GM21360 (cell line): ENCODE data around the gene CAMK1G.

Experiments used
- ATAC-seq: cut with Tn5 transposase; IDR thresholded peaks from one replicate; pipeline ENCODE4 v1.9.1; 2021; ENCODE audit warnings: mild to moderate bottlenecking, moderate library complexity; ENCODE audit not compliant: unreplicated experiment

CAMK1G gene

DNA sequence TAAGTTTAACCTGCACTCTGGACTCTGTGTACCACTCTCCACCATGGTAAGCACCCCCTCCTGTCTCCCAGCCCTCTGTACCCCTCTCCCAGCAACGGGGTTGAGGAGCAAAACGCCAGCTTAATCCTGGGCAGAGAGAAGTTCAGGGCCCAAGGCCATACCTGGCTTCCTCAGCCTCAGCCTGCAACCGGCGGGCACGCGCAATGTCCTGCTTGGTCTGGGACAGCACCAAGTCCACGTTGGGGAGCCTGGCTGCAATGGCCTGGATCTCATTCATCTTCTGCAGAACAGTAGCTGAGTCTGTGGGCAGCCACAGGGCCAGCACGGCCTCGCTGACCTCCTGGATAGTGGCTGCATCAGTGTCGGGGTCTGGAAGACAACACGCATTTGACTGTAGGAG is 34.8 kb downstream of the CAMK1G start:
- no peak for ATAC-seq

DNA sequence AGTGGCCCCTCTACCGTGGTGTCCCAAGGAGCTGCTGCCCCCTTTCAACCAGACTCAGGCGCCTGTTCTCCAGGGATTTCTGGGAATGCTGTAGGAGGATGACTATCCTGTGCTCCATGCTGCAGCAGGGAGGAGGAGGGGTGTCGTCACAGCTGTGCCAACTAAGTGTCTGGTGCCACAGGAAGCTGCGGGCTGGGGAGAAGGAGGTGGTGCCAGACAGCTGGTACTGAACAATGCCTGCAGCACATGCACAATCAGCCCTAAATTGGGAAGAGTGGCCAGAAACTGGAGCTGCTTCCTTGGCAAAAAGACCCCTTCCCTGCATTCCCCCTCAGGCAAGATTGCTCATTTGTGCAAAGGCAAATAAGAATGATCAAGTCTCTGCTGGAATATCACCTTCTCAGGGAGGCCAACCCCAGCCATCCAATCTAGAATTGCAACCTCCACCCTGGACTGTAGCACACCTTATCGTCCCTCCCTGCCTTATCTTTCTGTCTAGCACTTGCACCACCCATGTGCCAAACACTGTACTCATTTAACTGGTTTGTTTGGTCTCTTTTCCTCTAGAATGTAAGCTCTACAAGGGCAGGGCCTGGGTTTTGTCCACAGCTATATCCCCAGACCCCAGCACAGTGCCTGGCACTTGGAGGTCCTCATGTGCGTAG is 35.4 kb downstream of the CAMK1G start:
- no peak for ATAC-seq

DNA sequence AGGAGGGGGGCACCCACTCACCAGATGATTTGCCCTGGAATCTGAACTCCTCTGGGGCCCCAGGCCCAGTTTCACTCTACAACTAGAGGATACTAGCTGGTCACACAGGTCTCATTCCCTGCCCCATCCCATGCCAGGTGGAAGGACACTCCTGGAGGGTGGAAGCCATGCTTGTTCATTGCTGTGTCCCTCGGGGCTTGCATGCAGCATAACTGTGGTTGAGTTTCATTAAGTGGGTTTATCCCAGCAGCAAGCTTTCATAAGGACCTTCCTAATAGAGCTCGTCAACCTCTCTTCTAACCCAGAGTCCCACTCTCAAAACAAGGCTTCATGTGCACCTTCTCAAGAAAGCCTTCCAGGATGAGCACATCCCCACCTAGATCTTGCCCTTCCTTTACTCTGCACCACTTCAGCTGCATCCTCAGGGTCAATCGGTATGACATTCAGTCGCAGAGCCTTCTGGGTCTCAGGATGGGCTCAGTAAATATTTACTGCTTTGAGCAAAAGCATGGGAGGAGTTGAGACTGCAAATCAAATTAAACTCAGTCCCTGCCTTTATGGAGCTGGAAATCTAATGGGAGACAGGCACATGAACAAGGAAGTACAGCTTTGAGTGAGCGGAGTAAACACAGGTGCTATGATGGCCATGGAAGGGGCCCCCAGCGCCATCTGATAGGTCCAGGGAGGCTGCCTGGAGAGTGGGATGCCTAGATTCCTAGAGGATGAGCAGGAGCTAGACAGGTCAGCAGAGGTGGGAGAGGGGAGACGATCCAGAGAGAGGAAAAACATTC is 36.4 kb downstream of the CAMK1G start:
- no peak for ATAC-seq

DNA sequence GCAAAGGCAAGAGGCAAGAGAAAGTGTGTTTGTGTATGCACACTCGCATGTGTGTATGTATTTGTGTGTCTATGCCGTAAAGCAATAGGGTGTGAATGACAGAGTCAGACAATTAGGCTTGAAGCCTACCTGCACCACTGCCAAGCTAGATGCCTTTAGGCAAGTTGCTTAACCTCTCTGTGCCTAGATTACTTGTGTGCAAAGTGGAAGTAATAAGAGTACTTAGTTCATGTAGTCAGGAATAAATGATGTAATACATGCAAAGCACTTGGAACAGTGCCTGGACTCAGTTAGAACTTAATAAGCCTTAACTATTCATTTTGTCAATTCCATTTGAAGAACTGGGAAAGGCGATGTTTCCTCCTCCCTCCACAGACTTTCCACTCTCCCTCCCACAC is 37.0 kb downstream of the CAMK1G start:
- no peak for ATAC-seq

DNA sequence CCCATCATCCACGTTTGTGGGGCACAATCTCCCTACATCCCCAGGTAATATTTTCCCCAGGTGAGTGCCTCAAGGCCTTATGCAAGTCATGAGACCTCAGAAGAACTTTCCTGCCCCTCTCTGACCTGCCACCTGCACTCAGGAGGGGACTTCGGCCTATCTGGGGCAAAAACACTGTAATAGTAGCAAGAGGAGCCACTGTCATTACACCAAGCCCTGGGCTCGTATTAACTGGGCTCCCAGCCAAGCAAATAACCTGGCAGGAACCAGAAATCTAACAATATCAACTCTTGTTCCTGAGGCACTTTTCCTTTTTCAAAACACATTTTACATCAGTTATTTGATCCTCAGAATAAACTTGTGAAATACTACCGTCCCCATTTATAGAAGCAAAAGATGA is 37.8 kb downstream of the CAMK1G start:
- ATAC-seq: no peak

DNA sequence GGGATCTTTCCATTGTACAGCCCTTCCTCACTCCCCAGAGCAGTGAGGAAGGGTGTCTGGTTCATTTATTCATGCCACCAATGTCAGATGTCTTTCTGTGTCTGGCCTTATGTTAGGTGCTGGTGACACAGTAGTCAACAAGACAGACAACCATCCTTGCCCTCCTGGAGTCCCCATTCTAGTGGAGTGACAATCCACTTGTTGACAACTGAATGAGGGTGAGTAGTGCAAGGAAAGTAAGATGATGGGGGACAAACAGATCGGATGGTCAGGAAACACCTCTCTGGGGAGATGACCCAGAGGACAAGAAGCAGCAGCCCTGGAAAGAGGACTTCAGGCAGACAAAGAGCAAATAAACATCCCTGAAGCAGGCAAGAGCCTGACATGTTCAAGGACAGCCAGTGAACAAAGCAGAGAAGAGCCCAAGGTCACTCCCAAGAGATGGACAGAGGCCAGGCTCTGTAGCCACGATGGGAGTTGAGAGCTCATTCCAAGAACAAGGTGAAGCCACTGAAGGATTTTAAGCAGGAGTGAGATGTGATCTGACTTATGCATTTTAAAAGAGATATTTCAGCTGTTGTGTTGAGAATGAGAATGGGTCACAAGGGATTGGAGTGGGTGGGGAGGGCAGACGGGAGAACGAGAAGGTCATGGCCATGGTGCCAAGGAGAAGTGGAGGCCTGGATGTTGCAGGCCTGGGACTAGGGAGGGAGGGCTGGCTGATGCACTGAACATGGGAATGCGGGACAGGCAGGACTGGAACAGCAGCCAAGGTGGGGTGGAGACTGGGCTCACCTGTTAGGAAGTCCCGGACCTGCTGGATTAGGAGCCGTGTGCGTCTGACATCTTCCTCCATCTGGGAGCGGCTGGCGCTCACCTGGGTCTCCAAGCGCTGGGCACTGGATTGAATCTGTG is 38.5 kb downstream of the CAMK1G start:
- ATAC-seq: no peak

DNA sequence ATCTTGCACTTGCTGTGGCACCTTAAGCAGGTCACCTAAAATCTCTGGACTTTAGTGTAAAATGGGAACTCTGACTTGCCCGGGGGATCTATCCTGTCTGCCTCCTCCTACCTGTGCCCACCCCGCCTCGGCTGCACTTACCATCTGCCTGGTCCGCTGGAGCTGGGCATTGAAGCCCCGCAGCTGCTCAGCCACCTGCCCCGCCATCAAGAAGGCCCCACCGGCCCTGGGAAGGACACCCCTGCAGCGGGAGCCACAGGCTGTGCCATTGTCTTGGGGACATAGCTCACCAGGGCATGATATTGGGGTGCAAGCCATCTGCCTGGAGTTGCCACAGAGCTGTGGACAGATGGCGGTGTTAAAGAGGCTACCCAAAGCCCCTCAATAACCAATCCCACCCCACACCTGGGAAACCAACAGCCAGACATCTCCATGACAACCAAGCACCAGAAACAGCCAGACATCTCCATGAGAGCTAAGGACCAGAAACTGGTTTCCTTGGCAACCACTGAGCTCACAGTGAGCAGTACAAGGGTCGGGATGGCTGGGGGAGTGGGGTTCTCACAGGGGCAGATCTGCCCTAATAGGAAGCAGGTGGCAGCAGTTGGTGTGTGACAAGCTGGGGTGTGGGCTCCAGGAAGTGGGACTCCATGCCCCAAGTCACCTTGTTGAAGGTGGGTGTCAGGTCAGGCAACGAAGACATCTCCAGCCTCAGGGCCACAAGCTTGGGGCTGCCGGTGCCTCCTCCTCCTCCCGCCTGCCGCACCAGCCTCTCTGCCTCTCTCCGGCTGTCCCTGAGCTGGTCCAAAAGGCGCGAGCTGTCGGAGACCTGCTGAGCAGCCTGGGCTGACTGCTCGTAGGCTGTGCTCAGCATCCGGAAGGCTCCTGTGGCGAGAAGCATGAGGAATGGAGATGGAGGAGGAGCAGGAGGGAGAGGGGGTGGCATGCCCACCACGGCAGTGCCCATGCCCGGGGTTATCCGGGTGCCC is 39.6 kb downstream of the CAMK1G start:
- ATAC-seq: no peak

DNA sequence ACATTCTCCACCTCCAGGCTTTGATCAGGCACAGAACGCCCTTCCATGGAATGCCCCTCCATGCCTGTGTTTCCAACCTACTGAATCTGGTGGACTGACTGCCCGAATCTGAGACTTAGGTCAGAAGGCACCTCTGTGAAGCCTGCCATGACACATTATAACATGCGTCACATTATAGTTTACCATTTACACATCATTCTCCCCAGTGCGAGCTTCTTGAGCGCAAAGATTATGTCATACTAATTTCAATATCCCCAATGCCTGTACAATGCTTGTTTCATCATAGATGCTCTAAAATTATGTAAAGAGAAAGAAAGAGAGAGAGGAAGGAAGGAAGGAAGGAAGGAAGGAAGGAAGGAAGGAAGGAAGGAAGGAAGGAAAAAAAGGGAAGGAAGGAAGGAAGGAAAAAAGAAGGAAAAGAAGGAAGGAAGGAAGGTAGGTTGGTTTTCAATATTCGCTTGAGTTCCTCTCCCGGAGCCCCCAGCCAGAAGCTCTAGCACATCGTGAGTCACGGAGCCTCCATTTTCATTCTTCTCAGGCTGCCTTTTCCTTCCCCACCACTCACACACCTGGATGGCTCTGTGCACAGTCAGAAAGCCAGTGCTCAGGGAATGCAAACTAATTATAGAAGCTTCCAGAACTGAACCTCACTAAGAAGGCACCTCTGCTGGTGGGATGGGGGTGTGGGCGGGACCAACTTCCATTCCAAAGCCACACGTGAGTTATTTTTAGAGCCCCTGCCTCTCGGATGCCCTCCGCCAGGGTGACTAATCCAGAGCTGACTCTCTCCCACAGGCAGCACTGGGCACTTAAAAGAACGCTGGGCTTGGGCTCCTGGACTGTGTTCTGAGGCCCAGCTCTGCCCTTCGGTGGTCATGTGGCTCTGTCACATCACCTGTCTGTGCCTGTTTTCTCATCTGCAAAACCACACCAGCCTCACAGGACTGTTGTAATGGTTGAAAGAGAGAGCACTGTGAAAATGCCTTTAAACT is 41.3 kb downstream of the CAMK1G start:
- no peak for ATAC-seq

DNA sequence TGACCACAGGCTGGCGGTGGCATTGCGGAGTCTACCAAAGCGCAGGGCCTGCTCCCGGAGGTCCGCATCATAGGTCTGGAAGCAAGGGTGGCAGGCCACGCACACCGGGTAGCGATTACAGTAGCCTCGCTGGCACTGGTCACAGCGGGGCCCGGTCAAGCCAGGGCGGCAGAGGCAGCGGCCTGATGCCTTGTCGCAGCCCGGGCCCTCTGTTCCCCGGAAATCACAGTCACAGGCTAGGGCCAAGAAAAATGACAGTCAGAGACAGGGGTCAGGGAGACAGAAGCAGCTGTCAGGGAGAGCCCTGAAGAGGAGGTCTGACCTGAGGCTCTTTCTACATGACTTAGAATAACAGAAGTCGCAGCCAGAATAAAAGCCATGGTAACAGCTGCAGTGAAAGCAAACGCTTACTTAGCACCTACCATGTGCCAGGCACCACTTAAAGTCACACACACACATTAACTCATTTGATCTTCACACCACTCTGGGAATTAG is 42.3 kb downstream of the CAMK1G start:
- no peak for ATAC-seq

DNA sequence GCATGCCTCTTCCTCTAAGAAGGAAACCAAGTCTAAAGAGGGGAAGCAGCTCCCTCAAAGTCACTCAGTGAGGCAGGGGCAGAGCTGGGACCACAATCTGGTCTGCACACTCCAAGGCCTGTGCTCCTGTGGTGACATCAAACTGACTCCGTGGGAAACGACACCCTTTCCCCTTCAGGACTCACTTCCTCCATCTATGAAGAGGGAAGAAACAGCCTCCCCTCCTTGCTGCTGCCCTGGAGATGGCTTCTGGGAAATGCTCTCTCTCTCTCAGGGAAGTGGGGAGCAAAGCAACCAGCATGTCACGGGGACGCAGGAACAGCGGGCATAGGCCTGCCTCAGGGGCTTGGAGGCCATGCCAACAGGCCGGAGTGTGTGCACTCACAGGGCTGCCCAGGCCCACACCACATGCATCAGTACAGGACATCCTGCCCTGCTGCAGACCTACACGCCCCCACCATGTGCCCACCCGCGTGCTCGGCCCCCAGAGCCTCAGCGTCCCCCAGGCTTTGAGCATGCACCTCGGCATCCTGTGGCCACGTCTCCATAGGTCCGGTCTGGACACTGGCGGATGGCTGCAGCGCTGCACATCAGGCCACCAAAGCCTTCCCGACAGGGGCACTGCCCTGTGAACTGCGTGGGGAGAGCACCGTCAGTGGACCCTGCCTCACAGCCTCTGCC is 43.0 kb downstream of the CAMK1G start:
- no peak for ATAC-seq

DNA sequence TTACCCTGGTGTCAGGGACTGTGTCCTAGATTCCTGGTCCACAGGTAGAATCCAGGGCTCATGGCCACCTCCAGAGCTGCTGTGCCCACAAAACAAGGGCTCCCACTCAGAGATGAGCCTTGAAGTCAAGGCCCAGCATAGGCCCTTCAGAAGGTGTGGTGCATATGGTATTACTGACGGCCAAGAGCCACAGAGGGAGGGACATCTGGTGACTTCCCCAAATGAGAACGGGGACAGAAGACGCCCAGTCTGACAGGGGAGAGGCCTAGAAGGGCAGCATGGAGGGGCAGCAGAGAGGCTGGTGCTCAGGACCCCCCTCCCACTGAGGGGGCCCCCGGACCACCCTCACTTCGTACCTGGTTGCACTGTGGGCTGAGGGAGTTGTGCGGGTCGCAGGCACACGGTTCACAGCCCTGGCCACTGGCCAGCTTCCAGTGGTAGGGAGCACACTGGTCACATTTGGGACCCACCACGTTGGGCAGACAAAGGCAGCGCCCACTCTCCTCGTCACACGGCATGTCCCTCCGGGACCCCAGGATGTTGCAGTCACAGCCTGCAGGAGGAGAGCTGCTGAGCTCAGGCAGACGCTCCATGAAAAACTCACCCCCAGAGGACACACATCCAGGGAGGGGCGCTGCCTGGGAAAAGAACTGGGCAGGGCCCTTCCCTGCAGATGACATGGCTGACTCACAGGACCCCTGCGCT is 43.7 kb downstream of the CAMK1G start:
- ATAC-seq: no peak

DNA sequence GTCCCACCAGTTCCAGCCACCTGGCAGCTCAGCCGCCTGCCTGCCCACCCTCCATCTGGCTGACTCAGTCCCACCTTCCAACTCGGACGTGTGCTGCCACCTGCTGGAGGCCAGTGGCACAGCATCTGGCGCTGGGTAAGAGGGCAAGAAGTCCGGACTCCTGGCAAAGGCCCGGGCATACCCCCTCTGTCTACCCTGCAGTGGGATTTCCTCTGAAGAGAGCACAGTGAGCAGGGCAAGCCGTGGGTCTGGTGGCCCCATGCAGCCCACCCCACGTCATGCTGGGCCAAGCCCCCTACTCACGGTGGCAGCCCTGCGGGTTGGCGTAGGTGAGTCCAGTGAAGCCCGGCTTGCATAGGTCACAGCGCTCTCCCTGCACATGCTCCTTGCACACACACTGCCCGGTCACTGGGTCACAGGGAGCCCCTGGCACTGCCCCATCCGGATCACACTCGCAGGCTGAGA is 44.2 kb downstream of the CAMK1G start:
- peak; percentile 76 for ATAC-seq

DNA sequence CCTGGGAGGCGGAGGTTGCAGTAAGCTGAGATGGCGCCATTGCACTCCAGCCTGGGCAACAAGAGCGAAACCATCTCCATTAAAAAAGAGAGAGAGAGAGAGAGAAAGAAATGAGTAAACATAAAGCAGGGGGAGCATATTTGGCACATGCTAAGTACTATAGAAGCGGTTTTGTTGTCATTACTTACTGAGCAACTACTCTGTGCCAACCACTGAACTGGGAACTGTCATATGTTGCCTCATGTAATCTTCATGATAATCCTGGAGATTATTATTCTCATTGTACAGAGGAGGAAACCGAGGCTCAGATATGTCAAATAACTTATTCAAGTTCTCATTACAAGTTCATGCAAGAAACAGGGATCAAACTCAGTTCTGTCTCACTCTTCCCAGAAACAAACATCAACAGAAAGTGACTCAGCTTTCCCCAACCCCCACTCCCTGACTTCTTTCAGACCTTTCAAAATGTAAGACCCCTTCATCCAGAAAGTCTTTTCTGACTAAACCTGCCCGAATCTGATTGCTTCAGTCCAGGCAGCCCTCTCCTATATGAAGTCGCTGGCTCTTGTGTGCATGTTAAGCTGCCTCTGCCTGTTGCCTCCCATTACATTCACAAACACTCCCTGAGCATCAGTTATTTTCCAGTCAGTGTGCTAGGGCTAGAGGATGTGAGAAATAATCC is 45.2 kb downstream of the CAMK1G start:
- no peak for ATAC-seq

DNA sequence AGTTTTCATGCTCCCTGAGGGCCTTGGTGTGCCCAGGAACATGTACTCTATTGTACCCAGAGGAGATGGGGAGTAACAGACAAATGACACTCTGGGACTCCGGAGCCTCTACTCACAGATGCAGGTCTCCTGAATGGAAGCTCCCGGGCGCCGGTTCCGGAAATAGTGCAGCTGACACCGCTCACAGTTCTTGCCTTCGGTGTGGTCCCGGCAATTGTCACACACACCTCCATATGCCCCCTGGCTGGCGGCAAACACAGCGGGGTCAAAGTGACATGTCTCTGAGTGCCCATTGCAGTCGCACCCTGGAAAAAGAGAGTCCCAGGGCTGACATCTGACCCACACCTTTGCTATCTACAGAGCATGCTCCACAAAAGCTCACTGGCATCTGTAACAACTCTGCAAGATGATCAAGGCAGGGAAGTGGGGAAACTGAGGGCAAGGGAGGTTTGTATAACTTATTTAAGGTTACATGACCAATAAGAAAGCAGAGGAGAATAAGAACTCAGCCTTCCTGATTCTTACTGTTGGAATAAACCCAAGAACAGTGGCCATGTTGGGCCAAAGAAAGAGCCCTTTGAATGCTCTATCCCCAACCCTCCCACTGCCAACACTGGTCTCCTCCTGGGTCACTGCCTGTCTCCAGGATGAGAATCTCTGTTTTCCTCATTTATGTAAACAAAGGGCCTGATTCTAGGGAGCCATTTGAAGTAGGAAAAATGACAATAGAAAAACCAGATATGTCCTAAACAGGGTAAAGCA is 46.3 kb downstream of the CAMK1G start:
- no peak for ATAC-seq

DNA sequence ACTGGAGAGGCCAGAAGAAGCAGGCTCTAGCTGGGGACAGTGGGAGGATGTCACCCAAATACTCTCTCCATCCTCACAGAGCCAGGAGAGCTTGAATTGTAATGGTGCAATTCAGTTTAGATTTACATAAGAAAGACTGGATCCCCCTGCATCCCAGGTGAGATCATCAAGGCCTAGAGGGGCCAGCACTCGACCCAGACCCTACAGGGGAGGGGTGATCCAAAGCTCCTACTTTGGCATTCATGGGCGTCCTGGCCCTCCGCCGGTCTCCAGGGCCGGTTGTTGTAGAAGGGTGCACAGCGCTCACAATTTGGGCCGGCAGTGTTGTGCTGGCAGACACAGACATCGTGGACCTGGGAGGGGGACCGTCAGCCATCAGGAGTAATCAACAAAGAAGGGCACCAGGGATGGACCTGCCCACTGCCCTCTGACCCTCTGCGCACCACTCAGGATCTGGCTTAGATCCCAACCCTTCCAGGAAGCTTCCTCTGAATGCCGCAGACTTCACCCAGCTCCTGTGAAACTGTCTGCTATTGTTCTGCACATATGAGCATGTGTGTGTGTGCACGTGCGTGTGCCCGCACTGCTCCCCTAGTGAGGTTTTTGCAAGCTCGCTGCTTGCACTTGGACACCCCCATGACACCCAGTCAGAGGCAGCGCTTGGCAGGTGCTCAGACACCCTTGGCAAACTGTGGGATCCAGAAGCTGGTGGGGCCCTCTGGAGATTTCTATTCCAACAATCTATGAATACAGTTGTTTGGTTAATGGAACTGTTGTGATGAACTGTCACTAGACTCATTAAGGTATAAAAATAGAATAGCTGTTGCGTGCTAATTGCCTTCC is 47.1 kb downstream of the CAMK1G start:
- no peak for ATAC-seq
